ENCODE data around the gene ATP13A1.

GRCh38 chr19:19637523-19638251 lies 25.8 kb downstream of the ATP13A1 start:
- TF ChIP-seq CTCF (IDR thresholded peaks at IDR 0.05; ENCODE audit: control extremely low read depth in 1 of 3, insufficient read depth in 1 of 3, low read depth in 1 of 3, low read length in 3 of 3): peak; percentile 40 to 51 (median 45)
- no peak for TF ChIP-seq SP1 (IDR thresholded peaks at IDR 0.05; ENCODE audit: low read depth, low read length)
- TF ChIP-seq FOSL1 (IDR thresholded peaks at IDR 0.05; ENCODE audit: insufficient read depth, low read depth, low read length): no peak
- no peak for TF ChIP-seq EZH2 (IDR thresholded peaks at IDR 0.05; ENCODE audit: low read depth, low read length, severe bottlenecking)
- TF ChIP-seq TAF1 (IDR thresholded peaks at IDR 0.05; ENCODE audit: low read depth, low read length): peak; percentile 28; the same call in 1 of the 2 replicates
- no peak for TF ChIP-seq NRF1 (IDR thresholded peaks at IDR 0.05; ENCODE audit: low read depth, low read length)
- TF ChIP-seq TBP (IDR thresholded peaks at IDR 0.05; ENCODE audit: low read depth, low read length): no peak
- no peak for TF ChIP-seq ZNF274 (IDR thresholded peaks at IDR 0.05; ENCODE audit: borderline replicate concordance, extremely low read depth, low read length)
- no peak for TF ChIP-seq SIRT6 (IDR thresholded peaks at IDR 0.05; ENCODE audit: low read length)
- no peak for TF ChIP-seq RNF2 (IDR thresholded peaks at IDR 0.05; ENCODE audit: borderline replicate concordance, low read depth, low read length, missing control alignments, poor library complexity, severe bottlenecking)
- no peak for TF ChIP-seq POLR2AphosphoS5 (IDR thresholded peaks at IDR 0.05; ENCODE audit: low read depth, low read length)
- no peak for TF ChIP-seq RFX5 (IDR thresholded peaks at IDR 0.05; ENCODE audit: borderline replicate concordance, low read depth, low read length)
- TF ChIP-seq MAX (IDR thresholded peaks at IDR 0.05): no peak
- TF ChIP-seq BRCA1 (IDR thresholded peaks at IDR 0.05; ENCODE audit: low read depth, low read length): no peak
